IMR-90 (cell line): ENCODE measurements around the gene EBF3. TPM values are rescaled to one million over a fixed set of nuclear protein-coding genes. Genes with fewer than 3 reads are reported as not detected.

Source experiments
- ATAC-seq: fragments of 200-7000 bp; cut with Tn5 transposase; 2 replicates; pipeline ENCODE4 v1.9.1; 2020; ENCODE audit warnings: low read depth, mild to moderate bottlenecking, moderate library complexity
- BruUV-seq: library from RNA; stranded (reverse); fragments of 400-500 nt; replicated peaks from 2 replicates; lab custom pipeline; 2021; lab: Mats Ljungman, UMichigan
- CTCF ChIA-PET: fragments of 300-600 bp; formaldehyde crosslinking; extraction: SDS; loops from one replicate; lab custom pipeline; 2021; ENCODE audit warnings: antibody characterized with exemption; lab: Yijun Ruan, JAX
- POLR2A ChIA-PET: fragments of 300-600 bp; sonication (Branson Sonifier 250); formaldehyde crosslinking; loops from one replicate; lab custom pipeline; 2022; ENCODE audit warnings: antibody characterized with exemption; ENCODE audit not compliant: unreplicated experiment; lab: Charles Lee
- DNase-seq: peaks from one replicate; pipeline ENCODE4 v3.0.0; 2013
- H2AFZ ChIP-seq: replicated peaks from 2 replicates; pipeline ENCODE3; 2013; ENCODE audit warnings: low read length, mild to moderate bottlenecking; ENCODE audit not compliant: poor library complexity
- H2AK5ac ChIP-seq: 2 replicates; pipeline ENCODE4 v1.6.1; 2013; ENCODE audit warnings: low read depth, low read length, inconsistent platforms
- H2AK9ac ChIP-seq: replicated peaks from 2 replicates; pipeline ENCODE3; 2013; ENCODE audit warnings: mild to moderate bottlenecking, low read depth, low read length, moderate library complexity; ENCODE audit not compliant: poor library complexity
- H2BK120ac ChIP-seq: 2 replicates; pipeline ENCODE4 v1.6.1; 2013; ENCODE audit warnings: low read depth, low read length, inconsistent platforms
- H2BK15ac ChIP-seq: 3 replicates; pipeline ENCODE4 v1.6.1; 2013; ENCODE audit warnings: low read depth, low read length, inconsistent platforms
- H2BK20ac ChIP-seq: 2 replicates; pipeline ENCODE4 v1.6.1; 2013; ENCODE audit warnings: low read depth, mild to moderate bottlenecking, inconsistent platforms, low read length, moderate library complexity
- H2BK5ac ChIP-seq: 2 replicates; pipeline ENCODE4 v1.6.1; 2013; ENCODE audit warnings: mild to moderate bottlenecking, low read depth, low read length, inconsistent platforms; ENCODE audit not compliant: poor library complexity, severe bottlenecking
- H3K14ac ChIP-seq: replicated peaks from 2 replicates; pipeline ENCODE4 v1.6.1; 2013; ENCODE audit warnings: low read depth, low read length, inconsistent platforms
- H3K18ac ChIP-seq: 2 replicates; pipeline ENCODE4 v1.6.1; 2013; ENCODE audit warnings: low read depth, low read length, control low read depth
- H3K23ac ChIP-seq: 2 replicates; pipeline ENCODE4 v1.6.1; 2013; ENCODE audit warnings: low read depth, low read length, inconsistent platforms
- H3K27ac ChIP-seq: 2 replicates; pipeline ENCODE4 v1.5.1; 2013; ENCODE audit warnings: mild to moderate bottlenecking, control low read depth, low read length; ENCODE audit not compliant: insufficient read depth
- H3K27me3 ChIP-seq: 2 replicates; pipeline ENCODE4 v1.6.1; 2013; ENCODE audit warnings: low read length; ENCODE audit not compliant: control insufficient read depth, insufficient read depth
- H3K36me3 ChIP-seq: 2 replicates; pipeline ENCODE4 v1.6.1; 2013; ENCODE audit warnings: low read length, mixed read lengths; ENCODE audit not compliant: control insufficient read depth, insufficient read depth
- H3K4ac ChIP-seq: 2 replicates; pipeline ENCODE4 v1.6.1; 2013; ENCODE audit warnings: low read depth, low read length, inconsistent platforms
- H3K4me1 ChIP-seq: 2 replicates; pipeline ENCODE4 v1.6.1; 2013; ENCODE audit warnings: low read length, mixed read lengths; ENCODE audit not compliant: control insufficient read depth, insufficient read depth
- H3K4me2 ChIP-seq: 2 replicates; pipeline ENCODE4 v1.6.1; 2013; ENCODE audit warnings: low read depth, mild to moderate bottlenecking, control low read depth, low read length, moderate library complexity
- H3K4me3 ChIP-seq: 2 replicates; pipeline ENCODE4 v1.5.1; 2013; ENCODE audit warnings: low read depth, mild to moderate bottlenecking, control low read depth, low read length, moderate library complexity; ENCODE audit not compliant: insufficient read depth
- H3K56ac ChIP-seq: 2 replicates; pipeline ENCODE4 v1.6.1; 2013; ENCODE audit warnings: low read length, inconsistent platforms; ENCODE audit not compliant: insufficient read depth; ENCODE audit errors: extremely low read depth
- H3K79me1 ChIP-seq, 2 experiments: 2 replicates each; pipeline ENCODE4 v1.6.1; 2013; ENCODE audit warnings: low read length in 2 of 2, inconsistent platforms in 1 of 2, low read depth in 1 of 2
- H3K9ac ChIP-seq: 2 replicates; pipeline ENCODE4 v1.6.1; 2013; ENCODE audit warnings: low read depth, low read length, control low read depth
- H3K9me1 ChIP-seq: 2 replicates; pipeline ENCODE4 v1.6.1; 2013; ENCODE audit warnings: low read length, inconsistent platforms; ENCODE audit not compliant: insufficient read depth
- H3K9me3 ChIP-seq: 2 replicates; pipeline ENCODE4 v1.6.1; 2013; ENCODE audit warnings: low read length; ENCODE audit not compliant: control insufficient read depth, insufficient read depth
- H4K20me1 ChIP-seq: 2 replicates; pipeline ENCODE4 v1.6.1; 2013; ENCODE audit warnings: low read length, inconsistent platforms; ENCODE audit not compliant: insufficient read depth
- H4K5ac ChIP-seq: 2 replicates; pipeline ENCODE4 v1.6.1; 2013; ENCODE audit warnings: mild to moderate bottlenecking, low read depth, low read length, control low read depth
- H4K8ac ChIP-seq, 2 experiments: 2 replicates each; pipeline ENCODE4 v1.6.1; 2013; ENCODE audit warnings: low read depth in 2 of 2, low read length in 2 of 2, control low read depth in 1 of 2, inconsistent platforms in 1 of 2
- H4K91ac ChIP-seq: 2 replicates; pipeline ENCODE4 v1.6.1; 2013; ENCODE audit warnings: low read depth, low read length, inconsistent platforms; ENCODE audit not compliant: insufficient read depth
- BHLHE40 ChIP-seq: fragments of 150-350 bp; IDR thresholded peaks from 2 replicates; pipeline ENCODE4 v1.6.1; 2016; ENCODE audit warnings: mild to moderate bottlenecking, low read depth, low read length
- CTCF ChIP-seq: conservative IDR thresholded peaks from 2 replicates; pipeline ENCODE4 v1.5.1; 2012; ENCODE audit warnings: mild to moderate bottlenecking, low read depth, low read length, improper control_type of control experiment
- MAZ ChIP-seq: IDR thresholded peaks from 2 replicates; pipeline ENCODE4 v1.6.1; 2012; ENCODE audit warnings: low read depth, mild to moderate bottlenecking, low read length, improper control_type of control experiment, moderate library complexity, borderline replicate concordance
- MXI1 ChIP-seq: IDR thresholded peaks from 2 replicates; pipeline ENCODE4 v1.6.1; 2012; ENCODE audit warnings: low read depth, mild to moderate bottlenecking, low read length, moderate library complexity, borderline replicate concordance
- RAD21 ChIP-seq: IDR thresholded peaks from 2 replicates; pipeline ENCODE4 v1.6.1; 2012; ENCODE audit warnings: low read length, improper control_type of control experiment
- SMC3 ChIP-seq: fragments of 150-350 bp; IDR thresholded peaks from 2 replicates; pipeline ENCODE4 v1.6.1; 2016; ENCODE audit warnings: low read depth, mild to moderate bottlenecking, antibody characterized with exemption, low read length, moderate library complexity
- WGBS, 2 experiments: methylation state at CpG; one replicate each; pipeline versions ENCODE4 v1.1.5 to v1.1.7; 2013; ENCODE audit warnings: missing lambda C conversion rate in 2 of 2; ENCODE audit not compliant: insufficient read length in 1 of 2; ENCODE audit errors: extremely low coverage in 2 of 2; 5-methylcytosine and 5-hydroxymethylcytosine counted together
- dilution Hi-C: fragments of 300-500 bp; cut with HindIII; formaldehyde crosslinking; loops from one replicate; pipeline ENCODE4 v1.14.3; 2018; ENCODE audit warnings: low sequenced_read_pairs; ENCODE audit not compliant: unreplicated experiment
- in situ Hi-C: fragments of 300-500 bp; cut with MboI; formaldehyde crosslinking; loops from 3 replicates; pipeline ENCODE4 v1.14.3; 2019; ENCODE audit warnings: low sequenced_read_pairs, inconsistent platforms, mixed read lengths
- intact Hi-C: fragments of 100-400 bp; cut with micrococcal nuclease; formaldehyde crosslinking; loops from 2 replicates; pipeline ENCODE4 v1.10.0; 2022
- polyA plus RNA-seq, 3 experiments: library from polyadenylated mRNA; depleted of rRNA; stranded (reverse); fragments of >200 nt; gene quantifications; 2 replicates each; pipeline ENCODE4 v1.2.3, GENCODE V29; 2012; ENCODE audit warnings: low replicate concordance in 1 of 3
- total RNA-seq: library from RNA; depleted of rRNA; stranded (reverse); fragments of >200 nt; gene quantifications from 2 replicates; pipeline ENCODE4 v1.2.3, GENCODE V29; 2012
- TF ChIP-seq, protein P1 (sequence below): fragments of 150-350 bp; IDR thresholded peaks from 2 replicates; pipeline ENCODE4 v1.6.1; 2017; ENCODE audit warnings: mild to moderate bottlenecking, antibody characterized with exemption, low read length, low read depth

Gene EBF3
- total and polyA plus RNA-seq, 2 of the 4 experiments (the other 2 are of a cell fraction): 0.36 to 0.70 TPM

GRCh38 chr10:129971381-129972144 lies 7.5 kb upstream of the EBF3 start:
- H2BK120ac ChIP-seq: no peak overlapping the region
- H3K56ac ChIP-seq: no peak overlapping the region
- H4K8ac ChIP-seq: no peak overlapping the region
- no peak overlapping the region for H4K5ac ChIP-seq
- peak; percentile 22 for DNase-seq
- ATAC-seq: peak; percentile 94
- no peak overlapping the region for H2BK15ac ChIP-seq
- no peak overlapping the region for H2AK9ac ChIP-seq
- no peak overlapping the region for H3K18ac ChIP-seq
- H3K9ac ChIP-seq: no peak overlapping the region
- POLR2A ChIA-PET: no interaction called here
- no peaks in the 10 kb centered on the region for H3K9me3 ChIP-seq
- in situ Hi-C loops: loop anchor here (10.0 kb wide), 2 partner anchors 937 to 1757 kb away; no protein-coding TSS in a partner anchor
- H2BK20ac ChIP-seq: no peak overlapping the region
- intact Hi-C loops: loop anchor here (1.0 to 5.0 kb wide), 4 partner anchors 141 to 1707 kb away; partner anchors contain the start of gene C10orf143
- no peaks in the 10 kb centered on the region for H4K20me1 ChIP-seq
- H3K4ac ChIP-seq: no peak overlapping the region
- no peak overlapping the region for H2BK5ac ChIP-seq
- no peak overlapping the region for H3K27ac ChIP-seq
- H2AK5ac ChIP-seq: no peak overlapping the region
- H3K27me3 ChIP-seq: peaks cover 69% of the 10 kb centered on the region
- H3K23ac ChIP-seq: no peak overlapping the region
- dilution Hi-C loops: no loop called here
- no peak overlapping the region for H3K14ac ChIP-seq
- no peak overlapping the region for H4K91ac ChIP-seq
- no TSS peak for BruUV-seq
- H3K4me3 ChIP-seq: peak overlapping the region; percentile 26; the same call in 1 of the 2 replicates
- H3K4me2 ChIP-seq: peak overlapping the region; percentile 53; the same call in 1 of the 2 replicates
- H2AFZ ChIP-seq: no peak overlapping the region
- 1% methylated on average over 18 of the region's 84 CpGs; no CpG with 5 or more reads in 1 of the 2 experiments for WGBS, 2 experiments
- no peaks in the 10 kb centered on the region for H3K9me1 ChIP-seq
- H3K36me3 ChIP-seq: no peaks in the 10 kb centered on the region
- no peaks in the 10 kb centered on the region for H3K4me1 ChIP-seq
- TF ChIP-seq CTCF (peak; percentile 69), SMC3 (peak; percentile 44), RAD21 (peak; percentile 76), MAZ (peak; percentile 65; the same call in 1 of the 2 replicates), BHLHE40 (no peak), MXI1 (no peak)
- TF ChIP-seq, protein P1, sequence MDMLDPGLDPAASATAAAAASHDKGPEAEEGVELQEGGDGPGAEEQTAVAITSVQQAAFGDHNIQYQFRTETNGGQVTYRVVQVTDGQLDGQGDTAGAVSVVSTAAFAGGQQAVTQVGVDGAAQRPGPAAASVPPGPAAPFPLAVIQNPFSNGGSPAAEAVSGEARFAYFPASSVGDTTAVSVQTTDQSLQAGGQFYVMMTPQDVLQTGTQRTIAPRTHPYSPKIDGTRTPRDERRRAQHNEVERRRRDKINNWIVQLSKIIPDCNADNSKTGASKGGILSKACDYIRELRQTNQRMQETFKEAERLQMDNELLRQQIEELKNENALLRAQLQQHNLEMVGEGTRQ: no peak
- CTCF ChIA-PET: interaction anchor here (0.6 to 1.7 kb wide), 3 partner anchors 377 to 1759 kb away, joined by 3 to 6 read pairs (median 4); no protein-coding TSS in a partner anchor
- no peaks in the 10 kb centered on the region for H3K79me1 ChIP-seq
